WTC11 (cell line): ENCODE measurements around the gene CCDC60. TPM values are rescaled to one million over a fixed set of nuclear protein-coding genes. Genes with fewer than 3 reads are reported as not detected.
A peak's percentile ranks its signal among the peaks of the same experiment; 100 is the strongest.

Experiments
- ATAC-seq: fragments of 200-7000 bp; cut with Tn5 transposase; 2 replicates; pipeline ENCODE4 v1.10.0; 2021; ENCODE audit warnings: mild to moderate bottlenecking, moderate library complexity
- CTCF ChIA-PET: fragments of 300-600 bp; sonication (Branson Sonifier 250); formaldehyde crosslinking; loops from one replicate; lab custom pipeline; 2021; ENCODE audit warnings: antibody characterized with exemption; lab: Charles Lee
- POLR2A ChIA-PET: fragments of 350-600 bp; sonication (Branson Sonifier 250); formaldehyde crosslinking; loops from one replicate; lab custom pipeline; 2021; ENCODE audit warnings: antibody characterized with exemption; lab: Charles Lee
- DNase-seq: peaks from one replicate; pipeline ENCODE4 v3.0.0; 2021; ENCODE audit warnings: low spot score
- H3K27ac Mint-ChIP-seq: 2 replicates; pipeline ENCODE4 v1.8.0; 2021; ENCODE audit warnings: mixed read lengths
- H3K27me3 Mint-ChIP-seq: 2 replicates; pipeline ENCODE4 v1.8.0; 2021; ENCODE audit warnings: low read depth, mild to moderate bottlenecking, moderate library complexity, mixed read lengths
- H3K36me3 Mint-ChIP-seq: 2 replicates; pipeline ENCODE4 v1.8.0; 2021; ENCODE audit warnings: mixed read lengths
- H3K4me1 Mint-ChIP-seq: 2 replicates; pipeline ENCODE4 v1.8.0; 2022; ENCODE audit warnings: mixed read lengths
- H3K4me3 Mint-ChIP-seq: 2 replicates; pipeline ENCODE4 v1.8.0; 2021; ENCODE audit warnings: mild to moderate bottlenecking, moderate library complexity, mixed read lengths
- H3K9me3 Mint-ChIP-seq: 2 replicates; pipeline ENCODE4 v1.8.0; 2021; ENCODE audit warnings: mixed read lengths
- ETV6 ChIP-seq: sonication (generic); formaldehyde crosslinking; IDR thresholded peaks from 2 replicates; pipeline ENCODE4 v1.8.1; 2022; ENCODE audit warnings: mild to moderate bottlenecking, missing genetic modification reagents
- IRF2 ChIP-seq: sonication (generic); formaldehyde crosslinking; IDR thresholded peaks from 2 replicates; pipeline ENCODE4 v1.8.0; 2022; ENCODE audit warnings: low read depth, missing genetic modification reagents, borderline replicate concordance
- OVOL2 ChIP-seq: fragments of 250-450 bp; sonication (Bioruptor Pico); IDR thresholded peaks from 2 replicates; pipeline ENCODE4 v1.9.0; 2021; ENCODE audit warnings: mild to moderate bottlenecking, borderline replicate concordance
- SMAD4 ChIP-seq: sonication (generic); formaldehyde crosslinking; IDR thresholded peaks from 2 replicates; pipeline ENCODE4 v1.8.0; 2022; ENCODE audit warnings: mild to moderate bottlenecking, missing genetic modification reagents
- TEAD4 ChIP-seq: sonication (generic); formaldehyde crosslinking; IDR thresholded peaks from 2 replicates; pipeline ENCODE4 v1.8.0; 2022; ENCODE audit warnings: mild to moderate bottlenecking, missing genetic modification reagents
- ZBTB21 ChIP-seq: sonication (generic); formaldehyde crosslinking; IDR thresholded peaks from 2 replicates; pipeline ENCODE4 v1.8.1; 2023; ENCODE audit warnings: mild to moderate bottlenecking, missing genetic modification reagents, borderline replicate concordance
- ZNF138 ChIP-seq: sonication (generic); formaldehyde crosslinking; conservative IDR thresholded peaks from 2 replicates; pipeline ENCODE4 v1.8.1; 2022; ENCODE audit warnings: mild to moderate bottlenecking, moderate library complexity, missing genetic modification reagents
- ZNF219 ChIP-seq: sonication (generic); formaldehyde crosslinking; IDR thresholded peaks from 2 replicates; pipeline ENCODE4 v1.8.0; 2023; ENCODE audit warnings: missing genetic modification reagents, mild to moderate bottlenecking, borderline replicate concordance
- ZNF232 ChIP-seq: sonication (generic); formaldehyde crosslinking; IDR thresholded peaks from 2 replicates; pipeline ENCODE4 v1.8.0; 2022; ENCODE audit warnings: mild to moderate bottlenecking, missing genetic modification reagents
- ZNF263 ChIP-seq: sonication (generic); formaldehyde crosslinking; IDR thresholded peaks from 2 replicates; pipeline ENCODE4 v1.8.1; 2022; ENCODE audit warnings: low read depth, mild to moderate bottlenecking, moderate library complexity, missing genetic modification reagents
- ZNF416 ChIP-seq: fragments of 250-450 bp; sonication (Bioruptor Pico); IDR thresholded peaks from 2 replicates; pipeline ENCODE4 v1.9.0; 2021; ENCODE audit warnings: mild to moderate bottlenecking, inconsistent platforms
- ZNF423 ChIP-seq: fragments of 250-450 bp; sonication (Bioruptor Pico); IDR thresholded peaks from 2 replicates; pipeline ENCODE4 v2.1.2; 2022; ENCODE audit warnings: mild to moderate bottlenecking, moderate library complexity
- ZNF671 ChIP-seq: fragments of 250-450 bp; sonication (Bioruptor Pico); IDR thresholded peaks from 2 replicates; pipeline ENCODE4 v1.8.0; 2021; ENCODE audit warnings: mild to moderate bottlenecking
- total RNA-seq: library from RNA; stranded (reverse); gene quantifications from 3 replicates; pipeline ENCODE4 v1.2.3, GENCODE V29; 2021
- TF ChIP-seq, protein P1 (sequence below): sonication (generic); formaldehyde crosslinking; conservative IDR thresholded peaks from 2 replicates; pipeline ENCODE4 v1.8.1; 2022; ENCODE audit warnings: mild to moderate bottlenecking, missing genetic modification reagents
- TF ChIP-seq, protein P2 (sequence below): sonication (generic); formaldehyde crosslinking; IDR thresholded peaks from 2 replicates; pipeline ENCODE4 v1.8.1; 2023; ENCODE audit warnings: mild to moderate bottlenecking, missing genetic modification reagents, borderline replicate concordance
- TF ChIP-seq, protein P3 (sequence below): sonication (generic); formaldehyde crosslinking; IDR thresholded peaks from 2 replicates; pipeline ENCODE4 v1.8.1; 2022; ENCODE audit warnings: missing genetic modification reagents, borderline replicate concordance
- TF ChIP-seq, protein P4 (sequence below): fragments of 250-450 bp; sonication (Bioruptor Pico); IDR thresholded peaks from 2 replicates; pipeline ENCODE4 v2.1.2; 2022; ENCODE audit warnings: mild to moderate bottlenecking, moderate library complexity
- TF ChIP-seq, protein P5 (sequence below): sonication (generic); formaldehyde crosslinking; IDR thresholded peaks from 2 replicates; pipeline ENCODE4 v1.8.1; 2023; ENCODE audit warnings: mild to moderate bottlenecking, moderate library complexity, missing genetic modification reagents
- TF ChIP-seq, protein P6 (sequence below): sonication (generic); formaldehyde crosslinking; IDR thresholded peaks from 2 replicates; pipeline ENCODE4 v1.8.0; 2023; ENCODE audit warnings: missing genetic modification reagents

Gene CCDC60
- total RNA-seq, 1 experiment from 2014 or later = 1.1 TPM

DNA sequence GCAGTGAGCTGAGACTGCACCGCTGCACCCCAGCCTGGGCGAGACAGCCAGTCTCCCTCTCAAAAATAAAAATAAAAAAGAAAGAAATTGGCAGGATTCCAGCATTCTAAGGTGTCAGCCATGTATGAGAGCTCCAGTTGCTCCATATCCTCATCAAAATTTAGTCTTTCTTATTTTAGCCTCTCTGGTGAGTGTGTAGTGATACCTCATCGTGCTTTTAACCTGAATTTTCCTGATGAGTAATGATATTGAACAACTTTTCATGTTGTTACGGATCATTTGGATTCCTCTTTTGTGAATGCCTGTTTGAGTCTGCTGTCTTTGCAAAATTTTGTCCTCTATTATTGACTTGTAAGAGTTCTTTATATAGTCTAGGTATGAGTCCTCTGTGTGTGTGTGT lies 28.5 kb downstream of the CCDC60 start (continued):
- no peak for TF ChIP-seq ZNF138 (CRISPR knock-in tag)
- TF ChIP-seq, protein P1, sequence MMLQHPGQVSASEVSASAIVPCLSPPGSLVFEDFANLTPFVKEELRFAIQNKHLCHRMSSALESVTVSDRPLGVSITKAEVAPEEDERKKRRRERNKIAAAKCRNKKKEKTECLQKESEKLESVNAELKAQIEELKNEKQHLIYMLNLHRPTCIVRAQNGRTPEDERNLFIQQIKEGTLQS (CRISPR knock-in tag) = no peak
- TF ChIP-seq, protein P2, sequence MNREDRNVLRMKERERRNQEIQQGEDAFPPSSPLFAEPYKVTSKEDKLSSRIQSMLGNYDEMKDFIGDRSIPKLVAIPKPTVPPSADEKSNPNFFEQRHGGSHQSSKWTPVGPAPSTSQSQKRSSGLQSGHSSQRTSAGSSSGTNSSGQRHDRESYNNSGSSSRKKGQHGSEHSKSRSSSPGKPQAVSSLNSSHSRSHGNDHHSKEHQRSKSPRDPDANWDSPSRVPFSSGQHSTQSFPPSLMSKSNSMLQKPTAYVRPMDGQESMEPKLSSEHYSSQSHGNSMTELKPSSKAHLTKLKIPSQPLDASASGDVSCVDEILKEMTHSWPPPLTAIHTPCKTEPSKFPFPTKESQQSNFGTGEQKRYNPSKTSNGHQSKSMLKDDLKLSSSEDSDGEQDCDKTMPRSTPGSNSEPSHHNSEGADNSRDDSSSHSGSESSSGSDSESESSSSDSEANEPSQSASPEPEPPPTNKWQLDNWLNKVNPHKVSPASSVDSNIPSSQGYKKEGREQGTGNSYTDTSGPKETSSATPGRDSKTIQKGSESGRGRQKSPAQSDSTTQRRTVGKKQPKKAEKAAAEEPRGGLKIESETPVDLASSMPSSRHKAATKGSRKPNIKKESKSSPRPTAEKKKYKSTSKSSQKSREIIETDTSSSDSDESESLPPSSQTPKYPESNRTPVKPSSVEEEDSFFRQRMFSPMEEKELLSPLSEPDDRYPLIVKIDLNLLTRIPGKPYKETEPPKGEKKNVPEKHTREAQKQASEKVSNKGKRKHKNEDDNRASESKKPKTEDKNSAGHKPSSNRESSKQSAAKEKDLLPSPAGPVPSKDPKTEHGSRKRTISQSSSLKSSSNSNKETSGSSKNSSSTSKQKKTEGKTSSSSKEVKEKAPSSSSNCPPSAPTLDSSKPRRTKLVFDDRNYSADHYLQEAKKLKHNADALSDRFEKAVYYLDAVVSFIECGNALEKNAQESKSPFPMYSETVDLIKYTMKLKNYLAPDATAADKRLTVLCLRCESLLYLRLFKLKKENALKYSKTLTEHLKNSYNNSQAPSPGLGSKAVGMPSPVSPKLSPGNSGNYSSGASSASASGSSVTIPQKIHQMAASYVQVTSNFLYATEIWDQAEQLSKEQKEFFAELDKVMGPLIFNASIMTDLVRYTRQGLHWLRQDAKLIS (CRISPR knock-in tag) = no peak
- no peak for TF ChIP-seq TEAD4
- TF ChIP-seq ZNF671 (CRISPR knock-in tag) = no peak
- no peak for TF ChIP-seq SMAD4
- no peak for TF ChIP-seq ZNF263 (CRISPR knock-in tag)
- TF ChIP-seq ZBTB21 (CRISPR knock-in tag) = no peak
- TF ChIP-seq, protein P3, sequence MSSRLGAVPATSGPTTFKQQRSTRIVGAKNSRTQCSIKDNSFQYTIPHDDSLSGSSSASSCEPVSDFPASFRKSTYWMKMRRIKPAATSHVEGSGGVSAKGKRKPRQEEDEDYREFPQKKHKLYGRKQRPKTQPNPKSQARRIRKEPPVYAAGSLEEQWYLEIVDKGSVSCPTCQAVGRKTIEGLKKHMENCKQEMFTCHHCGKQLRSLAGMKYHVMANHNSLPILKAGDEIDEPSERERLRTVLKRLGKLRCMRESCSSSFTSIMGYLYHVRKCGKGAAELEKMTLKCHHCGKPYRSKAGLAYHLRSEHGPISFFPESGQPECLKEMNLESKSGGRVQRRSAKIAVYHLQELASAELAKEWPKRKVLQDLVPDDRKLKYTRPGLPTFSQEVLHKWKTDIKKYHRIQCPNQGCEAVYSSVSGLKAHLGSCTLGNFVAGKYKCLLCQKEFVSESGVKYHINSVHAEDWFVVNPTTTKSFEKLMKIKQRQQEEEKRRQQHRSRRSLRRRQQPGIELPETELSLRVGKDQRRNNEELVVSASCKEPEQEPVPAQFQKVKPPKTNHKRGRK = no peak
- TF ChIP-seq ZNF219 (CRISPR knock-in tag) = no peak
- no peak for TF ChIP-seq IRF2
- TF ChIP-seq, protein P4, sequence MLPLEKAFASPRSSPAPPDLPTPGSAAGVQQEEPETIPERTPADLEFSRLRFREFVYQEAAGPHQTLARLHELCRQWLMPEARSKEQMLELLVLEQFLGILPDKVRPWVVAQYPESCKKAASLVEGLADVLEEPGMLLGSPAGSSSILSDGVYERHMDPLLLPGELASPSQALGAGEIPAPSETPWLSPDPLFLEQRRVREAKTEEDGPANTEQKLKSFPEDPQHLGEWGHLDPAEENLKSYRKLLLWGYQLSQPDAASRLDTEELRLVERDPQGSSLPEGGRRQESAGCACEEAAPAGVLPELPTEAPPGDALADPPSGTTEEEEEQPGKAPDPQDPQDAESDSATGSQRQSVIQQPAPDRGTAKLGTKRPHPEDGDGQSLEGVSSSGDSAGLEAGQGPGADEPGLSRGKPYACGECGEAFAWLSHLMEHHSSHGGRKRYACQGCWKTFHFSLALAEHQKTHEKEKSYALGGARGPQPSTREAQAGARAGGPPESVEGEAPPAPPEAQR (CRISPR knock-in tag) = no peak
- TF ChIP-seq, all 79 proteins: peak for 0

DNA sequence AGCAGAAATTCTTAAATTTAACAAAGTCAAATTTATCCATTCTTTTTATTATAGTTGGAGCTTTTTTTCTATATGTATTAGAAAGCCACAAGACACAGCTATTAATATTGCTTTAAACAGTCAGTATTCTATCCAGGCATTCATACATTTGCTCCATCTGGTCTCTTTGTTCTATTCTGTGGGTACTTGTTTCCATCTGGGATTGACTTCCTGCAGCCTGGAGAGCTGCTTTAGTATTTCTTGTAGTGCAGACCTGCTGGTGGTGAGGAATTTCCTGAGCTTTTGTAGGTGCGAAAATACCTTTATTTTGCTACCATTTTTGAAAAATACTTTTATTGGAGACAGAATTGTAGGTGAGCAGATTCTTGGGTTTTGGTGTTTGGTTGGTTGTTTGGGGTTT lies 29.0 kb downstream of the CCDC60 start:
- TF ChIP-seq ZNF219 (CRISPR knock-in tag) (no peak), OVOL2 (no peak), ZNF416 (CRISPR knock-in tag) (no peak), ZNF423 (CRISPR knock-in tag) (0 out of 2 replicates have a peak, but pooled peaks have one; percentile 13), ZNF232 (CRISPR knock-in tag) (no peak), ETV6 (no peak)
- TF ChIP-seq, protein P5, sequence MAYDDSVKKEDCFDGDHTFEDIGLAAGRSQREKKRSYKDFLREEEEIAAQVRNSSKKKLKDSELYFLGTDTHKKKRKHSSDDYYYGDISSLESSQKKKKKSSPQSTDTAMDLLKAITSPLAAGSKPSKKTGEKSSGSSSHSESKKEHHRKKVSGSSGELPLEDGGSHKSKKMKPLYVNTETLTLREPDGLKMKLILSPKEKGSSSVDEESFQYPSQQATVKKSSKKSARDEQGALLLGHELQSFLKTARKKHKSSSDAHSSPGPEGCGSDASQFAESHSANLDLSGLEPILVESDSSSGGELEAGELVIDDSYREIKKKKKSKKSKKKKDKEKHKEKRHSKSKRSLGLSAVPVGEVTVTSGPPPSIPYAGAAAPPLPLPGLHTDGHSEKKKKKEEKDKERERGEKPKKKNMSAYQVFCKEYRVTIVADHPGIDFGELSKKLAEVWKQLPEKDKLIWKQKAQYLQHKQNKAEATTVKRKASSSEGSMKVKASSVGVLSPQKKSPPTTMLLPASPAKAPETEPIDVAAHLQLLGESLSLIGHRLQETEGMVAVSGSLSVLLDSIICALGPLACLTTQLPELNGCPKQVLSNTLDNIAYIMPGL (CRISPR knock-in tag) = no peak
- TF ChIP-seq, protein P6, sequence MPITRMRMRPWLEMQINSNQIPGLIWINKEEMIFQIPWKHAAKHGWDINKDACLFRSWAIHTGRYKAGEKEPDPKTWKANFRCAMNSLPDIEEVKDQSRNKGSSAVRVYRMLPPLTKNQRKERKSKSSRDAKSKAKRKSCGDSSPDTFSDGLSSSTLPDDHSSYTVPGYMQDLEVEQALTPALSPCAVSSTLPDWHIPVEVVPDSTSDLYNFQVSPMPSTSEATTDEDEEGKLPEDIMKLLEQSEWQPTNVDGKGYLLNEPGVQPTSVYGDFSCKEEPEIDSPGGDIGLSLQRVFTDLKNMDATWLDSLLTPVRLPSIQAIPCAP = no peak
- Mint-ChIP-seq H3K27ac (peak overlapping the region; percentile 96), H3K4me1 (peaks cover 41% of the 10 kb centered on the region), H3K36me3 (peaks cover 14% of the 10 kb centered on the region), H3K4me3 (peak overlapping the region; percentile 8; the same call in 1 of the 2 replicates), H3K9me3 (peaks cover 12% of the 10 kb centered on the region), H3K27me3 (no peaks in the 10 kb centered on the region)
- ChIA-PET CTCF (interaction anchor here (0.7 to 2.1 kb wide), 8 partner anchors 43 to 378 kb away, joined by 3 to 8 read pairs (median 4); no protein-coding TSS in a partner anchor), POLR2A (no interaction called here)
- DNase-seq (no peak), ATAC-seq (peak; percentile 84)
